OCI-LY3 (cell line): ENCODE measurements around the gene ATP6V1G3.

Source experiments
- H2AFZ ChIP-seq: fragments of 200-600, 300-600 bp; shearing (Covaris generic); 2 replicates; pipeline ENCODE4 v1.6.0; 2014; ENCODE audit warnings: antibody characterized with exemption, low read depth, low read length
- H3K27ac ChIP-seq: fragments of 200-600, 300-600 bp; sonication (generic); 2 replicates; pipeline ENCODE4 v1.5.1; 2014; ENCODE audit warnings: mild to moderate bottlenecking, low read length, moderate library complexity, mixed read lengths
- H3K27me3 ChIP-seq: fragments of 200-600, 300-600 bp; sonication (generic); 2 replicates; pipeline ENCODE4 v1.6.1; 2014; ENCODE audit warnings: low read depth, low read length, mixed read lengths
- H3K36me3 ChIP-seq: fragments of 200-600, 300-600 bp; sonication (generic); replicated peaks from 2 replicates; pipeline ENCODE3; 2014; ENCODE audit warnings: low read depth, low read length, mixed read lengths
- H3K4me1 ChIP-seq: fragments of 300-600, 200-600 bp; sonication (generic); 2 replicates; pipeline ENCODE4 v1.6.1; 2014; ENCODE audit warnings: low read length, mixed read lengths
- H3K4me2 ChIP-seq: fragments of 200-600, 300-600 bp; sonication (generic); 2 replicates; pipeline ENCODE4 v1.6.1; 2014; ENCODE audit warnings: low read length, mixed read lengths
- H3K4me3 ChIP-seq: fragments of 300-600, 200-600 bp; sonication (generic); 2 replicates; pipeline ENCODE4 v1.5.1; 2014; ENCODE audit warnings: antibody characterized with exemption, mild to moderate bottlenecking, low read length, moderate library complexity
- H3K79me2 ChIP-seq: fragments of 300-600, 200-600 bp; shearing (Covaris generic); 2 replicates; pipeline ENCODE4 v1.6.1; 2014; ENCODE audit warnings: mild to moderate bottlenecking, low read length, mixed read lengths
- H3K9ac ChIP-seq: fragments of 300-600, 200-600 bp; shearing (Covaris generic); 2 replicates; pipeline ENCODE4 v1.6.0; 2014; ENCODE audit warnings: mild to moderate bottlenecking, low read length, moderate library complexity
- H3K9me3 ChIP-seq: fragments of 200-600, 300-600 bp; shearing (Covaris generic); 2 replicates; pipeline ENCODE4 v1.6.1; 2014; ENCODE audit warnings: low read length, mixed read lengths; ENCODE audit not compliant: insufficient read depth
- H4K20me1 ChIP-seq: fragments of 200-600, 300-600 bp; sonication (generic); 2 replicates; pipeline ENCODE4 v1.6.1; 2016; ENCODE audit warnings: low read length, mixed read lengths; ENCODE audit not compliant: insufficient read depth
- EZH2phosphoT487 ChIP-seq: fragments of 200-600 bp; shearing (Covaris generic); IDR thresholded peaks from 2 replicates; pipeline ENCODE4 v1.6.1; 2018; ENCODE audit warnings: antibody characterized with exemption, mixed run types, low read depth
- TF ChIP-seq, protein P1 (sequence below): fragments of 200-600, 300-600 bp; sonication (generic); IDR thresholded peaks from 2 replicates; pipeline ENCODE4 v1.5.1; 2014; ENCODE audit warnings: antibody characterized with exemption, low read length, low read depth

ATP6V1G3 gene

DNA sequence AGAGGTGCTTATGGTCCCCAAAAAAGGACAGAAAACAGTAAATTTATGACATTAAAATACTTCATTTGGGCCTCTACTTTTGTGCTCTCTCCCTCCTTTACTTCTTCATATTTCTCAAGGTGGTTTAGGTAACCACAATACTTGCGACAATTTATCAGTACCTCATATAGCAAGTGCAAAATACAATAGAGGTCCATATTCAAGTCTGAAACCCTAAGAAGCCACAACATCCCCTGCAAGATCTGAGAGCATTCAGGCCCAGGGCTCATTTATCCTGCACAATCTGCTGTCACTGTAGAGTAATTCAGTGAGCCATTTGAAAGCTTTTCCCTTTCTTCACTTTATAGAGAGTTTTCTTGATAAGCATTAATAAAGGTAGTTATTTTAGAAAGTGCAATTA is 24.2 kb upstream of the ATP6V1G3 start:
- H3K4me1 ChIP-seq = no peaks in the 10 kb centered on the region
- H4K20me1 ChIP-seq = no peaks in the 10 kb centered on the region
- H3K9ac ChIP-seq = no peak overlapping the region
- no peak overlapping the region for H3K4me3 ChIP-seq
- H3K4me2 ChIP-seq = no peak overlapping the region
- no peaks in the 10 kb centered on the region for H3K27me3 ChIP-seq
- no peak overlapping the region for H2AFZ ChIP-seq
- no peak overlapping the region for H3K27ac ChIP-seq
- H3K9me3 ChIP-seq = no peaks in the 10 kb centered on the region
- H3K36me3 ChIP-seq = no peaks in the 10 kb centered on the region
- TF ChIP-seq EZH2phosphoT487 = no peak
- TF ChIP-seq, protein P1, sequence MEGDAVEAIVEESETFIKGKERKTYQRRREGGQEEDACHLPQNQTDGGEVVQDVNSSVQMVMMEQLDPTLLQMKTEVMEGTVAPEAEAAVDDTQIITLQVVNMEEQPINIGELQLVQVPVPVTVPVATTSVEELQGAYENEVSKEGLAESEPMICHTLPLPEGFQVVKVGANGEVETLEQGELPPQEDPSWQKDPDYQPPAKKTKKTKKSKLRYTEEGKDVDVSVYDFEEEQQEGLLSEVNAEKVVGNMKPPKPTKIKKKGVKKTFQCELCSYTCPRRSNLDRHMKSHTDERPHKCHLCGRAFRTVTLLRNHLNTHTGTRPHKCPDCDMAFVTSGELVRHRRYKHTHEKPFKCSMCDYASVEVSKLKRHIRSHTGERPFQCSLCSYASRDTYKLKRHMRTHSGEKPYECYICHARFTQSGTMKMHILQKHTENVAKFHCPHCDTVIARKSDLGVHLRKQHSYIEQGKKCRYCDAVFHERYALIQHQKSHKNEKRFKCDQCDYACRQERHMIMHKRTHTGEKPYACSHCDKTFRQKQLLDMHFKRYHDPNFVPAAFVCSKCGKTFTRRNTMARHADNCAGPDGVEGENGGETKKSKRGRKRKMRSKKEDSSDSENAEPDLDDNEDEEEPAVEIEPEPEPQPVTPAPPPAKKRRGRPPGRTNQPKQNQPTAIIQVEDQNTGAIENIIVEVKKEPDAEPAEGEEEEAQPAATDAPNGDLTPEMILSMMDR = no peak
- H3K79me2 ChIP-seq = no peaks in the 10 kb centered on the region

DNA sequence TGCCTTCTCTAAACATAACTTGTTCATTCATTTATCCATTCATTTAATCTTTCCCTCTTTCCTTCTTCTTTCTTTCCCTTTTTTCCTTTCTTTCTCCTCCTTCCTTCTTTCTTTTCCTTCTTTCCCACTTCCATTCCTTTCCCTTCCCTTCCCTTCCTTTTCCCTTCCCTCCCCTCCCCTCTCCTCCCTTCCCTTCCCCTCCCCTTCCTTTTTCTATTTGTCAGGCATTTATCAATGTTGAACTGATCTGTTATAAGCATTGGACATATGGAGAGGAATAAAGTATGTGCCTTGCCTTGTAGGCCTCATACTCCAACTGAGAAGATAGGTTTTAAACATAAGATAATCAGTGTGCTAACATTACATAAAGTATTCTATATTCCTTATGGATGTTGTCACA is 23.7 kb upstream of the ATP6V1G3 start:
- H3K4me2 ChIP-seq = no peak overlapping the region
- H2AFZ ChIP-seq = no peak overlapping the region
- no peak overlapping the region for H3K9ac ChIP-seq
- no peaks in the 10 kb centered on the region for H4K20me1 ChIP-seq
- no peak overlapping the region for H3K4me3 ChIP-seq
- H3K79me2 ChIP-seq = no peaks in the 10 kb centered on the region
- no peak for TF ChIP-seq EZH2phosphoT487
- TF ChIP-seq, protein P1 = no peak
- no peaks in the 10 kb centered on the region for H3K36me3 ChIP-seq
- no peak overlapping the region for H3K27ac ChIP-seq
- no peaks in the 10 kb centered on the region for H3K4me1 ChIP-seq
- H3K27me3 ChIP-seq = no peaks in the 10 kb centered on the region
- no peaks in the 10 kb centered on the region for H3K9me3 ChIP-seq

DNA sequence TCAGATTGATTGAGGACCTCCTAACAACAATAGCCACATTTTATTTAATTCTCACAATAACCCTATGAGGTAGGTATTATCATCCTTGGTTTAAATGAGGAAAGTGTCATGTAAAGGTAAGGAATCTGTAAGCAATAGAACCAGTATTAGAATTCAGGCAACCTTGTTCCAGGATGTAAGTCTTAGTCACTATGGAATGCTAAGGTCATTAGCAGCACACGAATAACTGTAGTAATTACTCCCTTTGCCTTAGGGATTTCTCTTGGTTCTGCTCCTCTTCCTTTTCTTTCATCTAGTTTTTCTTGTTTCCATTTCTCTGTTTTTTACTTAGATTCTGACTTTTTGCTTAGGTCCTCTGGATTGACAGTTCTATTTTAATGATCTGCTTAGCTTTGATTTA is 23.1 kb upstream of the ATP6V1G3 start:
- Histone ChIP-seq H3K4me3 (no peak overlapping the region), H3K9me3 (no peaks in the 10 kb centered on the region), H4K20me1 (no peaks in the 10 kb centered on the region), H3K36me3 (no peaks in the 10 kb centered on the region), H3K9ac (no peak overlapping the region), H3K27ac (no peak overlapping the region), H3K4me2 (no peak overlapping the region), H2AFZ (no peak overlapping the region), H3K4me1 (no peaks in the 10 kb centered on the region), H3K79me2 (no peaks in the 10 kb centered on the region), H3K27me3 (no peaks in the 10 kb centered on the region)
- no peak for TF ChIP-seq EZH2phosphoT487
- TF ChIP-seq, protein P1 = no peak

DNA sequence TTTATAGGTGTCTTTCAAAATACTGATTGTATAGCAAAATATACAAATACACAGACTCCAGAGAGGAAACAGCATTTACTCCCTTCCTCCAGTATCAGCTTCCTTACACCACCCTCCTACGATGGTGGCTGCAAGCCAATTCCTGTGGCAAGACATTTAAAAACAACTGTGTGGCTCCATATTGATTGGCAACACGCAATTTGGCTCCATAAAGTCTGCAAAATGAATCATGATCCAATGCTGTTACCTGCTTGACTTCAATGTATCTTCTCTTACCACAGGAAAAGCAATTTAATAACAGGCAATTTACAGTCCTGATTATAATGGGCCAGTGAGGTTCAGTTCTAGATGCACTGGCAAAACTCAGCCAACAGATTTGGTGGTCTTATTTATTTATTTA is 19.7 kb upstream of the ATP6V1G3 start:
- H4K20me1 ChIP-seq = no peaks in the 10 kb centered on the region
- no peak overlapping the region for H2AFZ ChIP-seq
- H3K4me1 ChIP-seq = peaks cover 18% of the 10 kb centered on the region
- H3K79me2 ChIP-seq = no peaks in the 10 kb centered on the region
- no peak overlapping the region for H3K4me3 ChIP-seq
- no peaks in the 10 kb centered on the region for H3K9me3 ChIP-seq
- H3K27me3 ChIP-seq = no peaks in the 10 kb centered on the region
- no peak overlapping the region for H3K4me2 ChIP-seq
- TF ChIP-seq, protein P1 = no peak
- no peak for TF ChIP-seq EZH2phosphoT487
- no peak overlapping the region for H3K9ac ChIP-seq
- no peak overlapping the region for H3K27ac ChIP-seq
- no peaks in the 10 kb centered on the region for H3K36me3 ChIP-seq
